A549 (cell line): ENCODE data around the gene SMIM17. TPM values are rescaled to one million over a fixed set of nuclear protein-coding genes. Genes with fewer than 3 reads are reported as not detected.

Source experiments
- ATAC-seq, 2 experiments: fragments of 200-7000 bp in 1 of 2; fragments of >200 bp in 1 of 2; cut with Nextera tagmentation in 1 of 2; cut with Tn5 transposase in 1 of 2; 3 replicates each; pipeline versions ENCODE4 v1.8.0 to v1.9.1; 2018 to 2020; ENCODE audit warnings: mild to moderate bottlenecking in 1 of 2, moderate library complexity in 1 of 2
- CTCF ChIA-PET: fragments of 300-600 bp; sonication (Branson Sonifier 250); formaldehyde crosslinking; extraction: SDS; loops from one replicate; lab custom pipeline; 2021; ENCODE audit warnings: antibody characterized with exemption, inconsistent platforms; lab: Yijun Ruan, JAX
- POLR2A ChIA-PET: fragments of 350-600 bp; formaldehyde crosslinking; extraction: SDS; loops from one replicate; lab custom pipeline; 2021; ENCODE audit warnings: antibody characterized with exemption, inconsistent platforms; lab: Yijun Ruan, JAX
- DNase-seq, 2 experiments: peaks; one replicate each; pipeline versions ENCODE4 v3.0.0 to v3.0.0-alpha.2; 2011 to 2016; ENCODE audit warnings: low read depth in 1 of 2, low spot score in 1 of 2
- FAIRE-seq: peaks from 2 replicates; lab custom pipeline; 2011; peaks lifted over from hg19 to GRCh38; lab: Jason Lieb, UNC
- H3K27ac ChIP-seq, 2 experiments: fragments of >200 bp; sonication (Bioruptor Twin); formaldehyde crosslinking; 3 replicates each; pipeline ENCODE4 v1.5.1; 2016 to 2017
- H3K4me1 ChIP-seq: fragments of >200 bp; sonication (Bioruptor Twin); formaldehyde crosslinking; 3 replicates; pipeline ENCODE4 v1.6.1; 2016
- H3K4me2 ChIP-seq: fragments of >200 bp; sonication (Bioruptor Twin); formaldehyde crosslinking; 3 replicates; pipeline ENCODE4 v1.6.1; 2016
- H3K4me3 ChIP-seq: fragments of >200 bp; sonication (Bioruptor Twin); formaldehyde crosslinking; 3 replicates; pipeline ENCODE4 v1.5.1; 2016
- H3K9me3 ChIP-seq: fragments of >200 bp; sonication (Bioruptor Twin); formaldehyde crosslinking; 3 replicates; pipeline ENCODE4 v1.6.1; 2016
- ATOH8 ChIP-seq: fragments of 250-450 bp; sonication (Bioruptor Pico); IDR thresholded peaks from 2 replicates; pipeline ENCODE4 v1.5.0; 2020; ENCODE audit warnings: low read depth, mild to moderate bottlenecking, moderate library complexity
- BHLHE40 ChIP-seq: IDR thresholded peaks from 2 replicates; pipeline ENCODE4 v1.6.1; 2012; ENCODE audit warnings: low read depth, low read length, inconsistent platforms
- CBX2 ChIP-seq: fragments of 200-600 bp; sonication (generic); IDR thresholded peaks from 2 replicates; pipeline ENCODE4 v1.6.1; 2016; ENCODE audit warnings: low read depth, mild to moderate bottlenecking, borderline replicate concordance
- CBX8 ChIP-seq: fragments of 200-600 bp; sonication (generic); IDR thresholded peaks from 2 replicates; pipeline ENCODE4 v1.6.1; 2016
- CEBPB ChIP-seq, 2 experiments: fragments of >200 bp in 1 of 2; sonication (Bioruptor Twin) in 1 of 2; formaldehyde crosslinking in 1 of 2; IDR thresholded peaks; 2 replicates each; pipeline ENCODE4 v1.6.1; 2012 to 2016
- CHD2 ChIP-seq: fragments of 150-350 bp; IDR thresholded peaks from 2 replicates; pipeline ENCODE4 v1.6.1; 2014; ENCODE audit warnings: low read length; ENCODE audit not compliant: partially characterized antibody
- CHD4 ChIP-seq: fragments of 200-600 bp; sonication (generic); IDR thresholded peaks from 2 replicates; pipeline ENCODE4 v1.6.1; 2016; ENCODE audit warnings: antibody characterized with exemption, mild to moderate bottlenecking, borderline replicate concordance
- E2F6 ChIP-seq: IDR thresholded peaks from 2 replicates; pipeline ENCODE4 v1.6.1; 2012; ENCODE audit warnings: low read depth, borderline replicate concordance
- EHF ChIP-seq: fragments of 250-450 bp; sonication (Bioruptor Pico); IDR thresholded peaks from 2 replicates; pipeline ENCODE4 v1.5.0; 2020; ENCODE audit warnings: mild to moderate bottlenecking
- EHMT2 ChIP-seq: fragments of 200-600 bp; sonication (generic); IDR thresholded peaks from 2 replicates; pipeline ENCODE4 v1.6.1; 2016; ENCODE audit warnings: antibody characterized with exemption, low read depth, mild to moderate bottlenecking, moderate library complexity
- ESRRA ChIP-seq: fragments of 150-350 bp; IDR thresholded peaks from 2 replicates; pipeline ENCODE4 v1.6.1; 2014; ENCODE audit warnings: mild to moderate bottlenecking, low read length, borderline replicate concordance
- GATA3 ChIP-seq: IDR thresholded peaks from 2 replicates; pipeline ENCODE4 v1.6.1; 2012; ENCODE audit warnings: borderline replicate concordance
- HDAC2 ChIP-seq: fragments of 200-600 bp; sonication (generic); IDR thresholded peaks from 2 replicates; pipeline ENCODE4 v1.6.1; 2016
- HEYL ChIP-seq: fragments of 250-450 bp; sonication (Bioruptor Pico); IDR thresholded peaks from 2 replicates; pipeline ENCODE4 v1.8.0; 2021; ENCODE audit warnings: mild to moderate bottlenecking, moderate library complexity
- HOXA7 ChIP-seq: fragments of 250-450 bp; sonication (Bioruptor Pico); IDR thresholded peaks from 2 replicates; pipeline ENCODE4 v1.5.0; 2020; ENCODE audit warnings: mild to moderate bottlenecking, moderate library complexity
- JUN ChIP-seq, 2 experiments: fragments of >200 bp; sonication (Bioruptor Twin); formaldehyde crosslinking; IDR thresholded peaks; 2 replicates in 1 of 2; 3 replicates in 1 of 2; pipeline ENCODE4 v1.6.1; 2016 to 2017
- KDM1A ChIP-seq: fragments of 200-600 bp; sonication (generic); IDR thresholded peaks from 2 replicates; pipeline ENCODE4 v1.6.1; 2016; ENCODE audit warnings: low read depth, mild to moderate bottlenecking
- KDM5A ChIP-seq: fragments of 200-600 bp; sonication (generic); IDR thresholded peaks from 2 replicates; pipeline ENCODE4 v1.6.1; 2016; ENCODE audit warnings: antibody characterized with exemption, mild to moderate bottlenecking
- MAFK ChIP-seq: fragments of 450-650 bp; IDR thresholded peaks from 2 replicates; pipeline ENCODE4 v1.6.1; 2014; ENCODE audit not compliant: partially characterized antibody
- NPAS2 ChIP-seq: fragments of 250-450 bp; sonication (Bioruptor Pico); IDR thresholded peaks from 2 replicates; pipeline ENCODE4 v1.8.0; 2022; ENCODE audit warnings: mild to moderate bottlenecking, moderate library complexity, borderline replicate concordance
- PBX3 ChIP-seq: IDR thresholded peaks from 2 replicates; pipeline ENCODE4 v1.6.1; 2012
- POLR2A ChIP-seq: IDR thresholded peaks from 2 replicates; pipeline ENCODE4 v1.6.1; 2012; ENCODE audit warnings: mild to moderate bottlenecking, low read length
- RAD21 ChIP-seq, 2 experiments: fragments of >200 bp in 1 of 2; sonication (Bioruptor Twin) in 1 of 2; formaldehyde crosslinking in 1 of 2; IDR thresholded peaks in 1 of 2; conservative IDR thresholded peaks in 1 of 2; 2 replicates in 1 of 2; 3 replicates in 1 of 2; pipeline ENCODE4 v1.6.1; 2012 to 2018; ENCODE audit warnings: inconsistent platforms in 1 of 2
- RARB ChIP-seq: fragments of 250-450 bp; sonication (Bioruptor Pico); IDR thresholded peaks from 2 replicates; pipeline ENCODE4 v1.8.0; 2021; ENCODE audit warnings: mild to moderate bottlenecking, moderate library complexity
- SMC3 ChIP-seq: fragments of >200 bp; sonication (Bioruptor Twin); formaldehyde crosslinking; IDR thresholded peaks from 3 replicates; pipeline ENCODE4 v1.6.1; 2018; ENCODE audit warnings: inconsistent platforms
- SREBF2 ChIP-seq: fragments of 450-650 bp; IDR thresholded peaks from 2 replicates; pipeline ENCODE4 v1.6.1; 2014; ENCODE audit warnings: mild to moderate bottlenecking, moderate library complexity
- ZC3H11A ChIP-seq: fragments of 450-650 bp; IDR thresholded peaks from 2 replicates; pipeline ENCODE4 v1.6.1; 2014; ENCODE audit warnings: antibody characterized with exemption, mild to moderate bottlenecking
- ZSCAN20 ChIP-seq: fragments of 250-450 bp; sonication (Bioruptor Pico); IDR thresholded peaks from 2 replicates; pipeline ENCODE4 v1.8.0; 2022; ENCODE audit warnings: mild to moderate bottlenecking, moderate library complexity
- WGBS: methylation state at CpG from one replicate; pipeline ENCODE4 v1.1.6; 2017; ENCODE audit errors: missing lambda C conversion rate; 5-methylcytosine and 5-hydroxymethylcytosine counted together
- polyA plus RNA-seq, 4 experiments: library from polyadenylated mRNA; depleted of rRNA in 3 of 4; stranded (reverse); fragments of >200 nt; fragmentation: RNase III in 1 of 4; extraction: RNeasy Plus Mini Kit Qiagen cat#74134 plus additional on column Dnase treatment in 1 of 4; gene quantifications; 2 replicates in 3 of 4; 3 replicates in 1 of 4; pipeline ENCODE4 v1.2.3, GENCODE V29; 2011 to 2017
- TF ChIP-seq, protein P1 (sequence below): IDR thresholded peaks from 2 replicates; pipeline ENCODE4 v1.6.1; 2012

Gene SMIM17
- polyA plus RNA-seq, 2 of the 4 experiments (the other 2 are of a cell fraction) = not detected

GRCh38 chr19:56643460-56643955 is 549 bp downstream of the SMIM17 start:
- TF ChIP-seq KDM5A = no peak
- TF ChIP-seq SREBF2 = no peak
- no peak for TF ChIP-seq CHD4
- TF ChIP-seq ZSCAN20 (CRISPR knock-in tag) = no peak
- TF ChIP-seq, protein P1, sequence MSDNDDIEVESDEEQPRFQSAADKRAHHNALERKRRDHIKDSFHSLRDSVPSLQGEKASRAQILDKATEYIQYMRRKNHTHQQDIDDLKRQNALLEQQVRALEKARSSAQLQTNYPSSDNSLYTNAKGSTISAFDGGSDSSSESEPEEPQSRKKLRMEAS = no peak
- no peak for TF ChIP-seq RAD21 (conservative IDR thresholded peaks at IDR 0.05 in 1 of 2, IDR thresholded peaks at IDR 0.05 in 1 of 2)
- TF ChIP-seq HDAC2 = no peak
- TF ChIP-seq CHD2 = no peak
- no peak for TF ChIP-seq HEYL (CRISPR knock-in tag)
- TF ChIP-seq POLR2A = no peak
- no peak for TF ChIP-seq ESRRA
- no peak for TF ChIP-seq GATA3
- TF ChIP-seq E2F6 = no peak
- Histone ChIP-seq H3K9me3 (peaks cover 66% of the 10 kb centered on the region), H3K27ac (no peak overlapping the region), H3K4me1 (no peaks in the 10 kb centered on the region), H3K4me3 (no peak overlapping the region), H3K4me2 (no peak overlapping the region)
- 52% methylated on average over 20 of the region's 25 CpGs for WGBS
- FAIRE-seq (no peak), ATAC-seq (no peak), DNase-seq (no peak)
- ChIA-PET POLR2A (no interaction called here), CTCF (no interaction called here)

- FAIRE-seq (no peak), ATAC-seq (no peak), DNase-seq (no peak)
- Histone ChIP-seq H3K4me1 (no peaks in the 10 kb centered on the region), H3K4me2 (no peak overlapping the region), H3K4me3 (no peak overlapping the region), H3K27ac (no peak overlapping the region), H3K9me3 (peaks cover 61% of the 10 kb centered on the region)
- TF ChIP-seq POLR2A (no peak), JUN (IDR thresholded peaks at IDR 0.05) (no peak), EHF (CRISPR knock-in tag) (no peak), PBX3 (no peak), RAD21 (conservative IDR thresholded peaks at IDR 0.05 in 1 of 2, IDR thresholded peaks at IDR 0.05 in 1 of 2) (no peak), HOXA7 (CRISPR knock-in tag) (no peak), ZC3H11A (no peak), CBX2 (no peak), KDM1A (no peak), RARB (CRISPR knock-in tag) (no peak), EHMT2 (no peak), CEBPB (IDR thresholded peaks at IDR 0.05) (no peak), BHLHE40 (no peak)
- CTCF ChIA-PET = no interaction called here
- WGBS = under 1% methylated on average over 3 of the region's 3 CpGs
- POLR2A ChIA-PET = no interaction called here
These were observed 11.2 kb downstream of the SMIM17 start for GRCh38 chr19:56654151-56654550.

DNA sequence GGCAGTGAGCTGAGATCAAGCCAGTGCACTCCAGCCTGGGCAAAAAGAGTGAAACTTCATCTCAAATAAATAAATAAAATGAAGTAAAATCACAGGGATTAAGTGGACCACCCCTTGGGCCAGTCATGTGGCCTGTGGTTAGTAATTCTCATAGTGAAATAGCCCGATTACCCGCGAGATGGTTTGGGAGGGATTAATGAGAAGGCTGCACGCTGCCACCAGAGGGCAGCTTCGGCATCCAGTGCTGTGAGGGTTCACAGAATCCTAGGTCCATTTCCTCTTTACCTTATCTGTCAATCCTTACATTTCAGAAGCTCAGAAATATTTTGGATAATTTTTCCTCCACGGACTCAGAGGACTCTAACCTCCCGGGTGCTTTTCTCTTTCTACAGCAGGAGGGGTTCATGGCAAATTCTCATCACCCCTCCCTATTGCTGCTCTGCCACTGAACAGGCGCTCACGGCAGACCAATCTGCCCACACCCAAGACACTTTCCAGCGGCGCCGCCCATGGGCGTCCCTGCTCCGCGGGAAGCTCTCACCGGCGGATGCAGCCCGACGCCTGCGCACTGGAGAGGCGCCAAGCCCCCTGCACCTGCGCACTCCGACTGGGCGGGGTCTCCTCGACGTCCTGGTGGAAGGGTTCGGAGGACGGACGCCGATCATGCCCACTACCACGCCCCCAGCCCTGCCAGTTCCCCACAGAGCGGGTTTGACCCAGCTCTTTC is 17.6 kb downstream of the SMIM17 start:
- CTCF ChIA-PET = interaction anchor here (1.1 kb wide), 1 partner anchor 18 kb away, joined by 3 read pairs; no protein-coding TSS in a partner anchor
- Histone ChIP-seq H3K4me1 (no peaks in the 10 kb centered on the region), H3K9me3 (peaks cover 49% of the 10 kb centered on the region), H3K4me2 (no peak overlapping the region), H3K27ac (no peak overlapping the region), H3K4me3 (no peak overlapping the region)
- no peak for TF ChIP-seq NPAS2 (CRISPR knock-in tag)
- TF ChIP-seq CBX8 = no peak
- TF ChIP-seq MAFK = no peak
- no peak for TF ChIP-seq SMC3
- TF ChIP-seq RAD21 (conservative IDR thresholded peaks at IDR 0.05 in 1 of 2, IDR thresholded peaks at IDR 0.05 in 1 of 2) = 0 out of 5 replicates have a peak, but pooled peaks of 1 of the 2 experiments have one; percentile 15
- no peak for TF ChIP-seq HEYL (CRISPR knock-in tag)
- TF ChIP-seq ATOH8 (CRISPR knock-in tag) = no peak
- no peak for TF ChIP-seq ZC3H11A
- TF ChIP-seq, protein P1 = no peak
- ATAC-seq (no peak), FAIRE-seq (no peak), DNase-seq (no peak)
- POLR2A ChIA-PET = no interaction called here
- 61% methylated on average over 23 of the region's 32 CpGs for WGBS
